Measurements from ENCODE around the gene NKTR.

GRCh38 chr3:42658091-42658770 lies 57.7 kb downstream of the NKTR start:
- TF ChIP-seq, protein P1, sequence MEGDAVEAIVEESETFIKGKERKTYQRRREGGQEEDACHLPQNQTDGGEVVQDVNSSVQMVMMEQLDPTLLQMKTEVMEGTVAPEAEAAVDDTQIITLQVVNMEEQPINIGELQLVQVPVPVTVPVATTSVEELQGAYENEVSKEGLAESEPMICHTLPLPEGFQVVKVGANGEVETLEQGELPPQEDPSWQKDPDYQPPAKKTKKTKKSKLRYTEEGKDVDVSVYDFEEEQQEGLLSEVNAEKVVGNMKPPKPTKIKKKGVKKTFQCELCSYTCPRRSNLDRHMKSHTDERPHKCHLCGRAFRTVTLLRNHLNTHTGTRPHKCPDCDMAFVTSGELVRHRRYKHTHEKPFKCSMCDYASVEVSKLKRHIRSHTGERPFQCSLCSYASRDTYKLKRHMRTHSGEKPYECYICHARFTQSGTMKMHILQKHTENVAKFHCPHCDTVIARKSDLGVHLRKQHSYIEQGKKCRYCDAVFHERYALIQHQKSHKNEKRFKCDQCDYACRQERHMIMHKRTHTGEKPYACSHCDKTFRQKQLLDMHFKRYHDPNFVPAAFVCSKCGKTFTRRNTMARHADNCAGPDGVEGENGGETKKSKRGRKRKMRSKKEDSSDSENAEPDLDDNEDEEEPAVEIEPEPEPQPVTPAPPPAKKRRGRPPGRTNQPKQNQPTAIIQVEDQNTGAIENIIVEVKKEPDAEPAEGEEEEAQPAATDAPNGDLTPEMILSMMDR (IDR thresholded peaks at IDR 0.05), result no peak
- TF ChIP-seq POLR2A (IDR thresholded peaks at IDR 0.05), result no peak
- TF ChIP-seq EP300 (IDR thresholded peaks at IDR 0.05), result no peak
- TF ChIP-seq POLR2AphosphoS5 (IDR thresholded peaks at IDR 0.05), result no peak

All from upper lobe of left lung (tissue), 4 donors.